WTC11 (cell line): ENCODE results near the gene GTSE1.

Experiments
- AFF4 ChIP-seq: sonication (generic); formaldehyde crosslinking; IDR thresholded peaks from 2 replicates; pipeline ENCODE4 v1.8.1; 2023; ENCODE audit warnings: mild to moderate bottlenecking, missing genetic modification reagents, borderline replicate concordance
- ATF2 ChIP-seq: sonication (generic); formaldehyde crosslinking; IDR thresholded peaks from 2 replicates; pipeline ENCODE4 v1.8.1; 2022; ENCODE audit warnings: low read depth, missing genetic modification reagents, borderline replicate concordance
- CTCF ChIP-seq: fragments of 200-600 bp; IDR thresholded peaks from 2 replicates; pipeline ENCODE4 v1.8.0; 2022; ENCODE audit warnings: antibody characterized with exemption
- ESRRA ChIP-seq: sonication (generic); formaldehyde crosslinking; IDR thresholded peaks from 2 replicates; pipeline ENCODE4 v1.8.1; 2022; ENCODE audit warnings: mild to moderate bottlenecking, missing genetic modification reagents, borderline replicate concordance
- MLX ChIP-seq: sonication (generic); formaldehyde crosslinking; IDR thresholded peaks from 2 replicates; pipeline ENCODE4 v1.8.1; 2023; ENCODE audit warnings: mild to moderate bottlenecking, missing genetic modification reagents, moderate library complexity
- NR3C1 ChIP-seq: sonication (generic); formaldehyde crosslinking; conservative IDR thresholded peaks from 2 replicates; pipeline ENCODE4 v1.8.1; 2023; ENCODE audit warnings: low read depth, mild to moderate bottlenecking, missing genetic modification reagents
- SMAD3 ChIP-seq: sonication (generic); formaldehyde crosslinking; IDR thresholded peaks from 2 replicates; pipeline ENCODE4 v1.8.0; 2022; ENCODE audit warnings: missing genetic modification reagents, mild to moderate bottlenecking, borderline replicate concordance
- USF1 ChIP-seq: sonication (generic); formaldehyde crosslinking; IDR thresholded peaks from 2 replicates; pipeline ENCODE4 v1.8.0; 2022; ENCODE audit warnings: mild to moderate bottlenecking, missing genetic modification reagents
- USF2 ChIP-seq: sonication (generic); formaldehyde crosslinking; IDR thresholded peaks from 2 replicates; pipeline ENCODE4 v1.8.1; 2023; ENCODE audit warnings: mild to moderate bottlenecking, missing genetic modification reagents, moderate library complexity
- ZNF396 ChIP-seq: fragments of 250-450 bp; sonication (Bioruptor Pico); IDR thresholded peaks from 2 replicates; pipeline ENCODE4 v1.8.0; 2021; ENCODE audit warnings: mild to moderate bottlenecking, moderate library complexity, borderline replicate concordance
- ZNF671 ChIP-seq: fragments of 250-450 bp; sonication (Bioruptor Pico); IDR thresholded peaks from 2 replicates; pipeline ENCODE4 v1.8.0; 2021; ENCODE audit warnings: mild to moderate bottlenecking

GRCh38 chr22:46349681-46350080 lies 53.0 kb downstream of the GTSE1 start:
- no peak for TF ChIP-seq ATF2
- TF ChIP-seq MLX (CRISPR knock-in tag): no peak
- no peak for TF ChIP-seq SMAD3 (CRISPR knock-in tag)
- no peak for TF ChIP-seq ZNF671
- TF ChIP-seq ESRRA (CRISPR knock-in tag): no peak
- TF ChIP-seq USF2: no peak
- no peak for TF ChIP-seq ZNF396 (CRISPR knock-in tag)
- no peak for TF ChIP-seq USF1 (CRISPR knock-in tag)
- no peak for TF ChIP-seq NR3C1
- TF ChIP-seq CTCF: no peak
- no peak for TF ChIP-seq AFF4 (CRISPR knock-in tag)
